ENCODE data around the gene EHBP1L1. TPM values are rescaled to one million over a fixed set of nuclear protein-coding genes. Genes with fewer than 3 reads are reported as not detected.

Gene EHBP1L1
- total RNA-seq, 2 experiments from 2014 or later: 88.3 to 98.8 TPM

GRCh38 chr11:65537620-65538231 is 38.1 kb upstream of the EHBP1L1 start:
- no peaks in the 10 kb centered on the region for H3K27me3 Mint-ChIP-seq
- intact Hi-C loops (cut with DNase I, micrococcal nuclease): no loop called here
- ChIA-PET POLR2A (interaction anchor here (0.6 kb wide), 1 partner anchor 420 kb away, joined by 3 read pairs; no protein-coding TSS in a partner anchor), CTCF (interaction anchor here (0.7 to 4.9 kb wide), 3 partner anchors 8 to 153 kb away, joined by 3 to 49 read pairs (median 3); no protein-coding TSS in a partner anchor)
- H3K4me1 Mint-ChIP-seq: peaks cover 10% of the 10 kb centered on the region
- H3K27ac Mint-ChIP-seq: no peak overlapping the region
- DNase-seq (no peak), ATAC-seq (no peak)
- peaks cover 15% of the 10 kb centered on the region for H3K36me3 Mint-ChIP-seq (ENCODE audit: low read depth)
- H3K9me3 Mint-ChIP-seq (ENCODE audit: low read depth): no peaks in the 10 kb centered on the region
- no peak overlapping the region for H3K4me3 Mint-ChIP-seq

GRCh38 chr11:65538232-65538914 is 37.5 kb upstream of the EHBP1L1 start:
- DNase-seq (no peak), ATAC-seq (no peak)
- Mint-ChIP-seq H3K27ac (no peak overlapping the region), H3K4me1 (peaks cover 10% of the 10 kb centered on the region), H3K9me3 (ENCODE audit: low read depth) (no peaks in the 10 kb centered on the region), H3K4me3 (peak overlapping the region; percentile 17), H3K27me3 (no peaks in the 10 kb centered on the region), H3K36me3 (ENCODE audit: low read depth) (peaks cover 13% of the 10 kb centered on the region)
- POLR2A ChIA-PET: interaction anchor here (0.6 to 0.7 kb wide), 3 partner anchors 13 to 420 kb away, joined by 3 read pairs; no protein-coding TSS in a partner anchor
- CTCF ChIA-PET: interaction anchor here (0.6 to 4.9 kb wide), 4 partner anchors 8 to 153 kb away, joined by 3 to 49 read pairs (median 4); no protein-coding TSS in a partner anchor
- intact Hi-C loops (cut with DNase I, micrococcal nuclease): no loop called here

- no peaks in the 10 kb centered on the region for H3K27me3 Mint-ChIP-seq
- no peak overlapping the region for H3K4me3 Mint-ChIP-seq
- no peak for ATAC-seq
- no peak overlapping the region for H3K27ac Mint-ChIP-seq
- no peak for DNase-seq
- no peaks in the 10 kb centered on the region for H3K9me3 Mint-ChIP-seq (ENCODE audit: low read depth)
- H3K36me3 Mint-ChIP-seq (ENCODE audit: low read depth): peaks cover 14% of the 10 kb centered on the region
- intact Hi-C loops (cut with DNase I, micrococcal nuclease): no loop called here
- CTCF ChIA-PET: interaction anchor here (0.6 to 4.9 kb wide), 5 partner anchors 8 to 122 kb away, joined by 4 to 49 read pairs (median 26); partner anchors contain the start of genes FAM89B, SCYL1 and ZNRD2
- H3K4me1 Mint-ChIP-seq: peaks cover 10% of the 10 kb centered on the region
- POLR2A ChIA-PET: interaction anchor here (0.6 to 1.4 kb wide), 3 partner anchors 13 to 206 kb away, joined by 3 to 6 read pairs (median 3); partner anchors contain the start of gene FAM89B
Observed at GRCh38 chr11:65538915-65539743, 36.7 kb upstream of the EHBP1L1 start.

- no peaks in the 10 kb centered on the region for H3K27me3 Mint-ChIP-seq
- no peak for DNase-seq
- CTCF ChIA-PET: interaction anchor here (0.6 to 4.9 kb wide), 17 partner anchors 14 to 278 kb away, joined by 3 to 49 read pairs (median 4); partner anchors contain the start of genes EHBP1L1, FAM89B, KCNK7 and PCNX3
Observed at GRCh38 chr11:65539744-65540289, 36.0 kb upstream of the EHBP1L1 start.

GRCh38 chr11:65540290-65541092 is 35.4 kb upstream of the EHBP1L1 start:
- Mint-ChIP-seq H3K27ac (peak overlapping the region; percentile 81), H3K4me3 (peak overlapping the region; percentile 72), H3K9me3 (ENCODE audit: low read depth) (no peaks in the 10 kb centered on the region), H3K4me1 (peaks cover 15% of the 10 kb centered on the region), H3K27me3 (no peaks in the 10 kb centered on the region), H3K36me3 (ENCODE audit: low read depth) (peaks cover 15% of the 10 kb centered on the region)
- intact Hi-C loops (cut with DNase I, micrococcal nuclease): loop anchor here (1.0 kb wide), 10 partner anchors 15 to 186 kb away; partner anchors contain the start of genes PCNX3 (in 2 of the 2), ZNRD2 (in 2 of the 2), FRMD8 (in 1 of the 2) and SCYL1 (in 1 of the 2)
- peak; percentile 93 for DNase-seq
- CTCF ChIA-PET: interaction anchor here (0.5 to 4.9 kb wide), 26 partner anchors 10 to 279 kb away, joined by 3 to 49 read pairs (median 4); partner anchors contain the start of genes EHBP1L1, FAM89B, KCNK7 and PCNX3
- POLR2A ChIA-PET: interaction anchor here (0.5 to 1.4 kb wide), 4 partner anchors 26 to 73 kb away, joined by 3 to 6 read pairs (median 4); partner anchors contain the start of gene FAM89B
- ATAC-seq: peak; percentile 89

More at GRCh38 chr11:65539744-65540289, 36.0 kb upstream of the EHBP1L1 start:
- Mint-ChIP-seq H3K4me3 (peak overlapping the region; percentile 72), H3K36me3 (ENCODE audit: low read depth) (peaks cover 14% of the 10 kb centered on the region), H3K4me1 (peaks cover 10% of the 10 kb centered on the region), H3K27ac (no peak overlapping the region), H3K9me3 (ENCODE audit: low read depth) (no peaks in the 10 kb centered on the region)
- peak; percentile 76 for ATAC-seq
- intact Hi-C loops (cut with DNase I, micrococcal nuclease): loop anchor here (1.0 kb wide), 10 partner anchors 15 to 186 kb away; partner anchors contain the start of genes PCNX3 (in 2 of the 2), ZNRD2 (in 2 of the 2), FRMD8 (in 1 of the 2) and SCYL1 (in 1 of the 2)
- POLR2A ChIA-PET: interaction anchor here (0.5 to 1.4 kb wide), 3 partner anchors 26 to 33 kb away, joined by 3 to 6 read pairs (median 4); partner anchors contain the start of gene FAM89B

- ChIA-PET POLR2A (interaction anchor here (0.6 to 1.2 kb wide), 3 partner anchors 30 to 72 kb away, joined by 3 read pairs; no protein-coding TSS in a partner anchor), CTCF (interaction anchor here (0.5 to 4.9 kb wide), 26 partner anchors 11 to 510 kb away, joined by 3 to 49 read pairs (median 4); partner anchors contain the start of genes EHBP1L1, FAM89B, KCNK7 and PCNX3)
- ATAC-seq (no peak), DNase-seq (no peak)
- no peaks in the 10 kb centered on the region for H3K9me3 Mint-ChIP-seq (ENCODE audit: low read depth)
- intact Hi-C loops (cut with DNase I, micrococcal nuclease): no loop called here
- peaks cover 22% of the 10 kb centered on the region for H3K4me1 Mint-ChIP-seq
- H3K27me3 Mint-ChIP-seq: no peaks in the 10 kb centered on the region
- peak overlapping the region; percentile 81 for H3K27ac Mint-ChIP-seq
- peaks cover 16% of the 10 kb centered on the region for H3K36me3 Mint-ChIP-seq (ENCODE audit: low read depth)
- H3K4me3 Mint-ChIP-seq: peak overlapping the region; percentile 72
Observed at GRCh38 chr11:65541093-65541982, 34.5 kb upstream of the EHBP1L1 start.

GRCh38 chr11:65542738-65543390 is 33.0 kb upstream of the EHBP1L1 start:
- ChIA-PET POLR2A (no interaction called here), CTCF (interaction anchor here (1.0 to 4.9 kb wide), 5 partner anchors 14 to 45 kb away, joined by 3 to 49 read pairs (median 3); partner anchors contain the start of gene EHBP1L1)
- H3K36me3 Mint-ChIP-seq (ENCODE audit: low read depth): peaks cover 16% of the 10 kb centered on the region
- intact Hi-C loops (cut with DNase I, micrococcal nuclease): no loop called here
- H3K27me3 Mint-ChIP-seq: no peaks in the 10 kb centered on the region
- no peak overlapping the region for H3K4me3 Mint-ChIP-seq
- DNase-seq (no peak), ATAC-seq (no peak)
- peaks cover 32% of the 10 kb centered on the region for H3K4me1 Mint-ChIP-seq
- H3K9me3 Mint-ChIP-seq (ENCODE audit: low read depth): no peaks in the 10 kb centered on the region
- peak overlapping the region; percentile 18 for H3K27ac Mint-ChIP-seq

GRCh38 chr11:65545853-65546216 is 30.0 kb upstream of the EHBP1L1 start:
- POLR2A ChIA-PET: no interaction called here
- H3K36me3 Mint-ChIP-seq (ENCODE audit: low read depth): peaks cover 21% of the 10 kb centered on the region
- no peak for DNase-seq

More at GRCh38 chr11:65545853-65546216, 30.0 kb upstream of the EHBP1L1 start:
- intact Hi-C loops (cut with DNase I, micrococcal nuclease): loop anchor here in 1 of 2 experiments (1.0 kb wide), 5 partner anchors 21 to 373 kb away; partner anchors contain the start of genes C11orf68, DRAP1, PCNX3 and SCYL1
- peak; percentile 2 for ATAC-seq
- peaks cover 48% of the 10 kb centered on the region for H3K4me1 Mint-ChIP-seq
- H3K27me3 Mint-ChIP-seq: no peaks in the 10 kb centered on the region
- H3K4me3 Mint-ChIP-seq: peak overlapping the region; percentile 72
- no peaks in the 10 kb centered on the region for H3K9me3 Mint-ChIP-seq (ENCODE audit: low read depth)
- CTCF ChIA-PET: interaction anchor here (0.8 to 3.0 kb wide), 6 partner anchors 16 to 193 kb away, joined by 3 to 16 read pairs (median 5); partner anchors contain the start of genes FAM89B and ZNRD2
- peak overlapping the region; percentile 87 for H3K27ac Mint-ChIP-seq

Measured in activated CD4-positive, alpha-beta T cell treated with anti-CD3 and anti-CD28 coated beads for 36 hours (primary cell).